Astrocyte of the spinal cord (primary cell): ENCODE measurements around the gene RPL9.

Source experiments
- DNase-seq: peaks from one replicate; pipeline ENCODE4 v3.0.0; 2011; ENCODE audit warnings: low read depth, low spot score
- H3K4me3 ChIP-seq: 2 replicates; pipeline ENCODE4 v1.5.1; 2011; ENCODE audit warnings: low read depth, mild to moderate bottlenecking, low read length, moderate library complexity
- in situ Hi-C: cut with HindIII; loops from 2 replicates; pipeline ENCODE4 v1.10.0; 2017; ENCODE audit warnings: low sequenced_read_pairs
- TF ChIP-seq, protein P1 (sequence below): IDR thresholded peaks from 2 replicates; pipeline ENCODE4 v1.5.1; 2012; ENCODE audit warnings: low read depth, mild to moderate bottlenecking, low read length, inconsistent platforms

RPL9 gene

GRCh38 chr4:39497909-39498726 is 39.4 kb upstream of the RPL9 start:
- in situ Hi-C loops = no loop called here
- DNase-seq = no peak
- H3K4me3 ChIP-seq = no peak overlapping the region
- TF ChIP-seq, protein P1, sequence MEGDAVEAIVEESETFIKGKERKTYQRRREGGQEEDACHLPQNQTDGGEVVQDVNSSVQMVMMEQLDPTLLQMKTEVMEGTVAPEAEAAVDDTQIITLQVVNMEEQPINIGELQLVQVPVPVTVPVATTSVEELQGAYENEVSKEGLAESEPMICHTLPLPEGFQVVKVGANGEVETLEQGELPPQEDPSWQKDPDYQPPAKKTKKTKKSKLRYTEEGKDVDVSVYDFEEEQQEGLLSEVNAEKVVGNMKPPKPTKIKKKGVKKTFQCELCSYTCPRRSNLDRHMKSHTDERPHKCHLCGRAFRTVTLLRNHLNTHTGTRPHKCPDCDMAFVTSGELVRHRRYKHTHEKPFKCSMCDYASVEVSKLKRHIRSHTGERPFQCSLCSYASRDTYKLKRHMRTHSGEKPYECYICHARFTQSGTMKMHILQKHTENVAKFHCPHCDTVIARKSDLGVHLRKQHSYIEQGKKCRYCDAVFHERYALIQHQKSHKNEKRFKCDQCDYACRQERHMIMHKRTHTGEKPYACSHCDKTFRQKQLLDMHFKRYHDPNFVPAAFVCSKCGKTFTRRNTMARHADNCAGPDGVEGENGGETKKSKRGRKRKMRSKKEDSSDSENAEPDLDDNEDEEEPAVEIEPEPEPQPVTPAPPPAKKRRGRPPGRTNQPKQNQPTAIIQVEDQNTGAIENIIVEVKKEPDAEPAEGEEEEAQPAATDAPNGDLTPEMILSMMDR = no peak

DNA sequence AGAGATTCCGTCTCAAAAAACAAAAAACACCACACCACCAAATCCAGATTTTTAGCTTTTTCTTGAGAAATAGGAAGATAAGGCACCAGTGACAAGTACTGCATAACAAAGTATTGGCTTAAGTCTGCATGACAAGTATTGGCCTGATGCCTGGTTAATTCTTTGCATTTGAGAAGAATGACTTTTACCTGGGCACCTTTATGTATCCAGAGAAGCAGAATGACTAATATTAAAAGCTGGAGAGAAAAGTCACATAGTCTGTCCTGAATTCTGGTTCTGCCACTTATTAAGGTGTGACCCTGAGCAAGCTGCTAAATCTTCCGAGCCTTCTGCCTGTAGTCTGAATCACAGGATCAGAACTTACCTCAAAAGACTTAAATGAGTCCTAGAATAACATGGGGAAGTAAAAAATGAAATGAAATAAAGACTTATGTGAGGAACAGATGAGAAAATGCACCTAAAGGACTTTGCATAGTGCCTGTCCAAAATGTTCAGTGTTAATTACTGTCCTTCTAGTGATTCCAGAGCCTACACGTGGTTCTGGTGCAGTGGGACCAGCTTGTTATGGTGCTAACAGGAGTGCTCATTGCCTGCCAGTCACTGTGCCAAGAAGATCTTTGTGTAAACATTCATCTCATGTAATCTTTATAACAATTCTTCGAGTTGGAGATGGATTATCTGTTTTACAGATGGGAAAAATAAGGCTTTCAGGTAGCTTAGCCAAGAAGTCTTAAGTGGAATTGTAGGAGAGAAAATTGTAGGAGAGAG is 36.9 kb upstream of the RPL9 start:
- DNase-seq = no peak
- in situ Hi-C loops = no loop called here
- no peak overlapping the region for H3K4me3 ChIP-seq
- TF ChIP-seq, protein P1 = no peak

GRCh38 chr4:39494354-39494753 is 35.6 kb upstream of the RPL9 start:
- DNase-seq = no peak
- TF ChIP-seq, protein P1 = no peak
- in situ Hi-C loops = no loop called here
- no peak overlapping the region for H3K4me3 ChIP-seq

DNA sequence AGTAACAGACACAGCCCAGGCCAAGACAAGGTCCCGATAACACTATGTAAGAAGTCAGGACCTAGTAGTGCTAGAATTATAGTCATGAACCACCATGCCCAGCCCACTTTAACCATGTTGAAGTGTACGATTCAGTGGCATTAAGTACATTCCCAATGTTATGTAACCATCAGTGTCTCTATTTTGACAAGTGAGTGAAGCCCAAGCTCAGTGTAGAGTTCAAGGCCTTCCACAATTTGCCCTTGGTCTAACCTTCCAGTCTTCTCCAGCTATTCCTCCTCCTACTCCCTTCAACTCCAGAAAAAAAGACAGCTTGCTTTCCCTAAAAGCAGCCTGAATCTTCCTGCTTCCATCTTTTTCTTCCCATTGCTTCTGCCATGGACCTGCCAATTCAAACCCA is 31.6 kb upstream of the RPL9 start:
- H3K4me3 ChIP-seq = no peak overlapping the region
- TF ChIP-seq, protein P1 = no peak
- in situ Hi-C loops = no loop called here
- DNase-seq = no peak

DNA sequence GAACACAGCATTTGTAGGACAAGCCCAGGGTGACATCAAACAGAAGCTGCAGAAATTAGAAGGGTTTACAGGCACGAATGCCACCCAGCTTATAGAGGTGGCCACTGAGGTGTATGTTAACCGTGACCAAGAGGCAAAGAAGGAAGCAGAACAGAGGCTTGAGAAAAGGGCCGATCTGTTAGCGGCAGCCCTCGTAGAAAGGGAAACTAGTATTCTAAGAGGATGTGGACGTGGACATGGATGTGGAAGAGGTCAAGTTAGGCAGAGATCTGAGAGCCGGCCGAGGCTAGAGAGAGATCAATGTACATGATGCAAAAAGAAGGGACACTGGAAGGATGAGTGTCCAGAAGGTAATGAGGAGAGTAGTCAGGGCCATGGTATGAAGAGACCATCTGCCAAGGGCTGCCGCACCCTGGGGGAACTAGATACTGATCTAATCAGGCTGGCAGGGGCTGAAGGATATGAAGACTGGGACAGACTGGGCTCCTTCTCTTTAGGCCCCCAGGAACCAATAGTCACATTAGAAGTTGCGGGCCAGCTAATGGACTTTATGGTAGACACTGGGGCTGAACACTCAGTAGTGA is 27.6 kb upstream of the RPL9 start:
- no peak for DNase-seq
- in situ Hi-C loops = no loop called here
- TF ChIP-seq, protein P1 = no peak
- no peak overlapping the region for H3K4me3 ChIP-seq

GRCh38 chr4:39484582-39485272 is 26.0 kb upstream of the RPL9 start:
- H3K4me3 ChIP-seq = no peak overlapping the region
- DNase-seq = no peak
- TF ChIP-seq, protein P1 = no peak
- in situ Hi-C loops = no loop called here
